CD14-positive monocyte (primary cell): ENCODE measurements around the gene SLC22A3. TPM values are rescaled to one million over a fixed set of nuclear protein-coding genes. Genes with fewer than 3 reads are reported as not detected.
A peak's percentile ranks its signal among the peaks of the same experiment; 100 is the strongest.

Experiments
- DNase-seq, 3 donors: peaks; one replicate each; pipeline ENCODE4 v3.0.0-alpha.2; 2011 to 2022
- H2AFZ ChIP-seq: 2 replicates; pipeline ENCODE4 v1.6.0; 2012; ENCODE audit warnings: mild to moderate bottlenecking, low read depth, low read length, inconsistent platforms; ENCODE audit not compliant: insufficient read depth, poor library complexity, severe bottlenecking
- H3K27ac ChIP-seq, 2 donors: 1 replicate in 1 of 2; 2 replicates in 1 of 2; pipeline ENCODE4 v1.5.1; 2012 to 2013; ENCODE audit warnings: low read length in 2 of 2, control low read depth in 1 of 2, inconsistent platforms in 1 of 2, low read depth in 1 of 2, mild to moderate bottlenecking in 1 of 2
- H3K27me3 ChIP-seq, 2 donors: one replicate each; pipeline versions ENCODE4 v1.6.0 to v1.6.1; 2011 to 2013; ENCODE audit warnings: low read length in 2 of 2; ENCODE audit not compliant: control insufficient read depth in 2 of 2, insufficient read depth in 2 of 2
- H3K36me3 ChIP-seq, 2 donors: replicated peaks in 1 of 2; 1 replicate in 1 of 2; 2 replicates in 1 of 2; pipeline versions ENCODE4 v1.5.1 to v1.6.1; 2012 to 2013; ENCODE audit warnings: low read length in 2 of 2, control low read depth in 1 of 2, inconsistent platforms in 1 of 2, mild to moderate bottlenecking in 1 of 2; ENCODE audit not compliant: insufficient read depth in 2 of 2, control insufficient read depth in 1 of 2
- H3K4me1 ChIP-seq, 2 donors: 1 replicate in 1 of 2; 2 replicates in 1 of 2; pipeline versions ENCODE4 v1.5.1 to v1.6.1; 2012 to 2013; ENCODE audit warnings: low read length in 2 of 2, control low read depth in 1 of 2, inconsistent platforms in 1 of 2, mild to moderate bottlenecking in 1 of 2, moderate library complexity in 1 of 2; ENCODE audit not compliant: insufficient read depth in 2 of 2, control insufficient read depth in 1 of 2
- H3K4me2 ChIP-seq: replicated peaks from 2 replicates; pipeline ENCODE3; 2012; ENCODE audit warnings: low read length, moderate library complexity, mild to moderate bottlenecking; ENCODE audit not compliant: poor library complexity, severe bottlenecking; ENCODE audit errors: extremely low read depth
- H3K4me3 ChIP-seq, 3 experiments: fragments of 200-600 bp in 1 of 3; sonication (generic) in 1 of 3; replicated peaks in 1 of 3; 1 replicate in 2 of 3; 2 replicates in 1 of 3; pipeline ENCODE4 v1.5.1; 2011 to 2013; ENCODE audit warnings: low read length in 3 of 3, mild to moderate bottlenecking in 3 of 3, control low read depth in 2 of 3, low read depth in 2 of 3, inconsistent platforms in 1 of 3, moderate library complexity in 1 of 3
- H3K79me2 ChIP-seq: 2 replicates; pipeline ENCODE4 v1.6.0; 2012; ENCODE audit warnings: mild to moderate bottlenecking, control low read depth, inconsistent platforms, low read length, moderate library complexity; ENCODE audit not compliant: insufficient read depth
- H3K9ac ChIP-seq: 2 replicates; pipeline ENCODE4 v1.6.0; 2017; ENCODE audit warnings: low read length, mild to moderate bottlenecking; ENCODE audit not compliant: insufficient read depth, poor library complexity, severe bottlenecking
- H3K9me3 ChIP-seq, 2 donors: replicated peaks in 1 of 2; 1 replicate in 1 of 2; 2 replicates in 1 of 2; pipeline versions ENCODE4 v1.5.1 to v1.6.1; 2012 to 2013; ENCODE audit warnings: low read length in 2 of 2, control low read depth in 1 of 2; ENCODE audit not compliant: control insufficient read depth in 1 of 2, insufficient read depth in 1 of 2
- H4K20me1 ChIP-seq: 2 replicates; pipeline ENCODE4 v1.6.0; 2012; ENCODE audit warnings: mild to moderate bottlenecking, low read length, control low read depth, moderate library complexity; ENCODE audit not compliant: insufficient read depth
- H3K27ac Mint-ChIP-seq, 7 donors: one replicate each; pipeline ENCODE4 v1.8.0; 2020; ENCODE audit warnings: mild to moderate bottlenecking in 7 of 7, mixed read lengths in 7 of 7, moderate library complexity in 6 of 7, inconsistent platforms in 2 of 7
- H3K27me3 Mint-ChIP-seq, 3 donors: one replicate each; pipeline ENCODE4 v1.8.0; 2021 to 2022; ENCODE audit warnings: low read depth in 3 of 3, mild to moderate bottlenecking in 3 of 3, mixed read lengths in 3 of 3, moderate library complexity in 3 of 3, inconsistent platforms in 1 of 3
- H3K36me3 Mint-ChIP-seq, 2 donors: one replicate each; pipeline ENCODE4 v1.8.0; 2020; ENCODE audit warnings: mixed read lengths in 2 of 2, inconsistent platforms in 1 of 2, mild to moderate bottlenecking in 1 of 2
- H3K4me1 Mint-ChIP-seq: one replicate; pipeline ENCODE4 v1.8.0; 2020; ENCODE audit warnings: mild to moderate bottlenecking, mixed read lengths
- H3K4me3 Mint-ChIP-seq, 2 donors: one replicate each; pipeline ENCODE4 v1.8.0; 2020; ENCODE audit warnings: mild to moderate bottlenecking in 2 of 2, mixed read lengths in 2 of 2, moderate library complexity in 1 of 2
- H3K9me3 Mint-ChIP-seq, 7 donors: one replicate each; pipeline ENCODE4 v1.8.0; 2020 to 2022; ENCODE audit warnings: mixed read lengths in 7 of 7, mild to moderate bottlenecking in 6 of 7, moderate library complexity in 6 of 7, inconsistent platforms in 2 of 7
- CTCF ChIP-seq: fragments of 200-600 bp; IDR thresholded peaks from one replicate; pipeline ENCODE4 v1.8.0; 2022; ENCODE audit warnings: antibody characterized with exemption, mild to moderate bottlenecking
- WGBS: methylation state at CpG from one replicate; pipeline ENCODE4 v1.1.5; 2013; ENCODE audit warnings: missing lambda C conversion rate; ENCODE audit not compliant: insufficient coverage; 5-methylcytosine and 5-hydroxymethylcytosine counted together
- intact Hi-C, 2 donors: fragments of 100-400 bp; cut with micrococcal nuclease; formaldehyde crosslinking; loops; one replicate each; pipeline versions ENCODE4 v1.15.0 to v1.15.1; 2023
- polyA minus RNA-seq: library from RNA; depleted of rRNA, polyadenylated mRNA; stranded (reverse); fragments of >200 nt; gene quantifications from 2 replicates; pipeline ENCODE4 v1.2.3, GENCODE V29; 2012
- polyA plus RNA-seq, 3 donors: library from polyadenylated mRNA; depleted of rRNA in 1 of 3; unstranded in 2 of 3; stranded (reverse) in 1 of 3; fragments of 300-500 nt in 2 of 3; fragments of >200 nt in 1 of 3; fragmentation: Illumina TruSeq in 2 of 3; gene quantifications; 1 replicate in 2 of 3; 2 replicates in 1 of 3; pipeline ENCODE4 v1.2.3, GENCODE V29; 2012 to 2021
- total RNA-seq, 12 experiments: library from RNA in 1 of 12; stranded (reverse) in 1 of 12; fragments of 120-200 nt in 1 of 12; gene quantifications; one replicate each; pipeline ENCODE4 v1.2.4 and lab custom pipeline; 2013 to 2026; ENCODE audit warnings: mixed read lengths in 6 of 12, inconsistent platforms in 1 of 12

Gene SLC22A3
- total RNA-seq (2013): 0.02 TPM
- polyA plus RNA-seq (not detected), polyA minus RNA-seq (not detected in 2 replicates), total RNA-seq (lab: John Stamatoyannopoulos, UW) (0 to 1.2 (median 0) reads per million in 11 experiments)

GRCh38 chr6:160348223-160349019, at the start of gene SLC22A3:
Gene SLC22A3, plus strand, starts transcription at chr6:160348378. Its CDS starts 42 bp downstream, at chr6:160348420.
- H3K4me3 ChIP-seq: no peak within 1 kb of the TSS
- DNase-seq: no peak
- no peaks in the 10 kb centered on the region for H3K4me1 ChIP-seq
- H3K36me3 ChIP-seq: no peaks in the 10 kb centered on the region
- TF ChIP-seq CTCF: no peak
- peaks cover 0 to 7% (median 0%) of the 10 kb centered on the region in 7 donors for H3K9me3 Mint-ChIP-seq
- H3K4me3 Mint-ChIP-seq: peak within 1 kb of the TSS in 1 of 2 donors; percentile 76
- no peak within 1 kb of the TSS for H3K27ac Mint-ChIP-seq
- H3K27me3 Mint-ChIP-seq: peaks cover 38 to 62% (median 42%) of the 10 kb centered on the region in 3 donors
- H3K27me3 ChIP-seq: peaks cover 11 to 37% of the 10 kb centered on the region in 2 donors
- H3K9me3 ChIP-seq: no peaks in the 10 kb centered on the region
- no peak within 1 kb of the TSS for H3K9ac ChIP-seq
- no peaks in the 10 kb centered on the region for H3K4me1 Mint-ChIP-seq
- H3K36me3 Mint-ChIP-seq: no peaks in the 10 kb centered on the region
- no peaks in the 10 kb centered on the region for H3K79me2 ChIP-seq
- no peak within 1 kb of the TSS for H2AFZ ChIP-seq
- WGBS: 1% methylated on average over 105 of the region's 105 CpGs
- no peak within 1 kb of the TSS for H3K4me2 ChIP-seq
- H4K20me1 ChIP-seq: no peaks in the 10 kb centered on the region
- H3K27ac ChIP-seq: no peak within 1 kb of the TSS
- intact Hi-C loops: no loop called here

- H3K36me3 Mint-ChIP-seq: no peaks in the 10 kb centered on the region
- Histone ChIP-seq H4K20me1 (no peaks in the 10 kb centered on the region), H2AFZ (no peak overlapping the region), H3K9me3 (no peaks in the 10 kb centered on the region), H3K9ac (no peak overlapping the region), H3K27me3 (no peaks in the 10 kb centered on the region), H3K36me3 (no peaks in the 10 kb centered on the region), H3K27ac (no peak overlapping the region), H3K4me3 (no peak overlapping the region), H3K4me2 (no peak overlapping the region), H3K79me2 (no peaks in the 10 kb centered on the region), H3K4me1 (no peaks in the 10 kb centered on the region)
- peaks cover 0 to 3% (median 0%) of the 10 kb centered on the region in 7 donors for H3K9me3 Mint-ChIP-seq
- WGBS: 97% methylated on average over 11 of the region's 11 CpGs
- peaks cover 2 to 5% (median 4%) of the 10 kb centered on the region in 3 donors for H3K27me3 Mint-ChIP-seq
- no peak for TF ChIP-seq CTCF
- no peak overlapping the region for H3K4me3 Mint-ChIP-seq
- no peak overlapping the region for H3K27ac Mint-ChIP-seq
- intact Hi-C loops: no loop called here
- no peak for DNase-seq
- H3K4me1 Mint-ChIP-seq: no peaks in the 10 kb centered on the region
Measured at GRCh38 chr6:160299559-160299958, 48.6 kb upstream of the SLC22A3 start.
